ENCODE measurements around the gene CLTB. TPM values are rescaled to one million over a fixed set of nuclear protein-coding genes. Genes with fewer than 3 reads are reported as not detected.

CLTB gene
- total and polyA plus RNA-seq, 2 of the 13 experiments (the other 11 are each of a cell fraction or from before 2014, with no cell fraction given) = 23.3 to 33.8 TPM

DNA sequence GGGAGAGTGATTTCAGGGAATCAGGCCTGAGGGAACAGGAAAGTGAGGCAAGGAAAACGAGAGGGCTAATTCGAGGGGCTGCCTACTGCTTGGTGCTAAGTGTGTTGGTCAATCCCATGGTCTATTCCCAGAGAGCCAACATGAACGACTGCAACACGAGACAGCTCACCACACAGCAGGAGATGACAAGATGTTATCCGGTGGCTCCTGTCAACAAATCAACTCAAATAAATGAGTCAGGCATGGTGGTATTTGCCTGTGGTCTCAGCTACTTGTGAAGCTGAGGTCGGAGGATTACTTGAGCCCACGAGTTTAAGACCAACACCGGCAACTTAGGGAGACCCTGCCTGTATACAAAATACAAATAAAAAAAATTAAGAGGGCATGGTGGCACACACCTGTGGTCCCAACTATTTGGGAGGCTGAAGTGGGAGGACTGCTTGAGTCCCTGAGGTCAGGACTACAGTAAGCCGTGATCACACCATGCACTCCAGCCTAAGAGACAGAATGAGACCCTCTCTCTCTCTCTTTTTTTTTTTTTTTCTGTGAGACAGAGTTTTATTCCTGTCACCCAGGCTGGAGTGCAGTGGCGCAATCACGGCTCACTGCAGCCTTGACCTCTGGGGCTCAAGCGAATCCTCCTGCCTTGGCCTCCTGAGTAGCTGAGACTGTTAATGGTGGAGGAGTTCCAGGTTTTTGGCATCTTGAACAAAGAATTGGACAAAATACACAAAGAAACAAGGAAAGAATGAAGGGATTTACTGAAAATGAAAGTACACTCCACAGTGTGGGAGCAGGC, 22.8 kb upstream of the CLTB start (continued):
- TF ChIP-seq HMG20A (CRISPR knock-in tag; IDR thresholded peaks at IDR 0.05; ENCODE audit: borderline replicate concordance) = peak; percentile 74; the same call in 1 of the 2 replicates
- TF ChIP-seq ZNF589 (CRISPR knock-in tag; conservative IDR thresholded peaks at IDR 0.05) = no peak
- TF ChIP-seq ZMYM3 (CRISPR knock-in tag; IDR thresholded peaks at IDR 0.05) = peak; percentile 84
- no peak for TF ChIP-seq ZFY (CRISPR knock-in tag; IDR thresholded peaks at IDR 0.05)
- TF ChIP-seq LCORL (IDR thresholded peaks at IDR 0.05) = no peak
- 0 out of 2 replicates have a peak, but pooled peaks have one; percentile 7 for TF ChIP-seq LCORL (CRISPR knock-in tag; IDR thresholded peaks at IDR 0.05)
- TF ChIP-seq, protein P1, sequence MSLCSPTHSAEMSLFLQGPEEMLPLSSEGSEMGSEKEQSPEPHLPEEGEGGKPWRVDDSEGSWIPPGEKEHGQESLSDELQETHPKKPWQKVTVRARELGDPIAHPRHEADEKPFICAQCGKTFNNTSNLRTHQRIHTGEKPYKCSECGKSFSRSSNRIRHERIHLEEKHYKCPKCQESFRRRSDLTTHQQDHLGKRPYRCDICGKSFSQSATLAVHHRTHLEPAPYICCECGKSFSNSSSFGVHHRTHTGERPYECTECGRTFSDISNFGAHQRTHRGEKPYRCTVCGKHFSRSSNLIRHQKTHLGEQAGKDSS (CRISPR knock-in tag; IDR thresholded peaks at IDR 0.05; ENCODE audit: borderline replicate concordance, low read depth) = no peak; the same call in 1 of the 2 replicates
- 0 out of 2 replicates have a peak, but pooled peaks have one; percentile 27 for TF ChIP-seq JUND (CRISPR knock-in tag; IDR thresholded peaks at IDR 0.05)
- TF ChIP-seq SETDB1 (CRISPR knock-in tag; IDR thresholded peaks at IDR 0.05; ENCODE audit: borderline replicate concordance) = no peak
- TF ChIP-seq, protein P2, sequence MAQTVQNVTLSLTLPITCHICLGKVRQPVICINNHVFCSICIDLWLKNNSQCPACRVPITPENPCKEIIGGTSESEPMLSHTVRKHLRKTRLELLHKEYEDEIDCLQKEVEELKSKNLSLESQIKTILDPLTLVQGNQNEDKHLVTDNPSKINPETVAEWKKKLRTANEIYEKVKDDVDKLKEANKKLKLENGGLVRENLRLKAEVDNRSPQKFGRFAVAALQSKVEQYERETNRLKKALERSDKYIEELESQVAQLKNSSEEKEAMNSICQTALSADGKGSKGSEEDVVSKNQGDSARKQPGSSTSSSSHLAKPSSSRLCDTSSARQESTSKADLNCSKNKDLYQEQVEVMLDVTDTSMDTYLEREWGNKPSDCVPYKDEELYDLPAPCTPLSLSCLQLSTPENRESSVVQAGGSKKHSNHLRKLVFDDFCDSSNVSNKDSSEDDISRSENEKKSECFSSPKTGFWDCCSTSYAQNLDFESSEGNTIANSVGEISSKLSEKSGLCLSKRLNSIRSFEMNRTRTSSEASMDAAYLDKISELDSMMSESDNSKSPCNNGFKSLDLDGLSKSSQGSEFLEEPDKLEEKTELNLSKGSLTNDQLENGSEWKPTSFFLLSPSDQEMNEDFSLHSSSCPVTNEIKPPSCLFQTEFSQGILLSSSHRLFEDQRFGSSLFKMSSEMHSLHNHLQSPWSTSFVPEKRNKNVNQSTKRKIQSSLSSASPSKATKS (CRISPR knock-in tag; IDR thresholded peaks at IDR 0.05) = no peak
- peak; percentile 49; the same call in 1 of the 2 replicates for TF ChIP-seq SIX4 (CRISPR knock-in tag; IDR thresholded peaks at IDR 0.05)
- TF ChIP-seq ADNP (CRISPR knock-in tag; IDR thresholded peaks at IDR 0.05) = peak; percentile 67; the same call in 1 of the 2 replicates
- peak; percentile 80 for TF ChIP-seq ETV5 (CRISPR knock-in tag; IDR thresholded peaks at IDR 0.05; ENCODE audit: borderline replicate concordance)
- no peak for TF ChIP-seq ATM (IDR thresholded peaks at IDR 0.05; ENCODE audit: borderline replicate concordance)
- TF ChIP-seq, protein P3, sequence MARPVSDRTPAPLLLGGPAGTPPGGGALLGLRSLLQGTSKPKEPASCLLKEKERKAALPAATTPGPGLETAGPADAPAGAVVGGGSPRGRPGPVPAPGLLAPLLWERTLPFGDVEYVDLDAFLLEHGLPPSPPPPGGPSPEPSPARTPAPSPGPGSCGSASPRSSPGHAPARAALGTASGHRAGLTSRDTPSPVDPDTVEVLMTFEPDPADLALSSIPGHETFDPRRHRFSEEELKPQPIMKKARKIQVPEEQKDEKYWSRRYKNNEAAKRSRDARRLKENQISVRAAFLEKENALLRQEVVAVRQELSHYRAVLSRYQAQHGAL (CRISPR knock-in tag; IDR thresholded peaks at IDR 0.05; ENCODE audit: not compliant biosample characterization) = no peak
- TF ChIP-seq ZNF20 (CRISPR knock-in tag; IDR thresholded peaks at IDR 0.05) = no peak
- peak; percentile 58; the same call in 1 of the 2 replicates for TF ChIP-seq BHLHE40 (IDR thresholded peaks at IDR 0.05; ENCODE audit: low read length)
- peak; percentile 45; the same call in 1 of the 2 replicates for TF ChIP-seq ZNF24 (IDR thresholded peaks at IDR 0.05)
- TF ChIP-seq ZNF263 (CRISPR knock-in tag; IDR thresholded peaks at IDR 0.05) = peak; percentile 74
- TF ChIP-seq KMT2B (CRISPR knock-in tag; IDR thresholded peaks at IDR 0.05) = no peak
- no peak for TF ChIP-seq SOX13 (IDR thresholded peaks at IDR 0.05)
- peak in 1 of 2 experiments; percentile 63; a peak in 2 of 4 replicates for TF ChIP-seq SOX13 (CRISPR knock-in tag; conservative IDR thresholded peaks at IDR 0.05 in 1 of 2, IDR thresholded peaks at IDR 0.05 in 1 of 2)
- TF ChIP-seq SAP130 (CRISPR knock-in tag; IDR thresholded peaks at IDR 0.05; ENCODE audit: low read depth) = peak; percentile 83
- TF ChIP-seq PTBP1 (IDR thresholded peaks at IDR 0.05; ENCODE audit: low read depth, low read length, poor library complexity, severe bottlenecking) = no peak
- TF ChIP-seq, protein P4, sequence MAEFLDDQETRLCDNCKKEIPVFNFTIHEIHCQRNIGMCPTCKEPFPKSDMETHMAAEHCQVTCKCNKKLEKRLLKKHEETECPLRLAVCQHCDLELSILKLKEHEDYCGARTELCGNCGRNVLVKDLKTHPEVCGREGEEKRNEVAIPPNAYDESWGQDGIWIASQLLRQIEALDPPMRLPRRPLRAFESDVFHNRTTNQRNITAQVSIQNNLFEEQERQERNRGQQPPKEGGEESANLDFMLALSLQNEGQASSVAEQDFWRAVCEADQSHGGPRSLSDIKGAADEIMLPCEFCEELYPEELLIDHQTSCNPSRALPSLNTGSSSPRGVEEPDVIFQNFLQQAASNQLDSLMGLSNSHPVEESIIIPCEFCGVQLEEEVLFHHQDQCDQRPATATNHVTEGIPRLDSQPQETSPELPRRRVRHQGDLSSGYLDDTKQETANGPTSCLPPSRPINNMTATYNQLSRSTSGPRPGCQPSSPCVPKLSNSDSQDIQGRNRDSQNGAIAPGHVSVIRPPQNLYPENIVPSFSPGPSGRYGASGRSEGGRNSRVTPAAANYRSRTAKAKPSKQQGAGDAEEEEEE (CRISPR knock-in tag; IDR thresholded peaks at IDR 0.05; ENCODE audit: borderline replicate concordance) = 0 out of 2 replicates have a peak, but pooled peaks have one; percentile 32
- TF ChIP-seq ZNF367 (CRISPR knock-in tag; IDR thresholded peaks at IDR 0.05; ENCODE audit: borderline replicate concordance) = no peak

Data from HepG2 (cell line).